HepG2 (cell line): ENCODE results near the gene WDR19. TPM values are rescaled to one million over a fixed set of nuclear protein-coding genes. Genes with fewer than 3 reads are reported as not detected.

Source experiments
- ATAC-seq: fragments of 200-7000 bp; cut with Tn5 transposase; 3 replicates; pipeline ENCODE4 v1.9.1; 2020; ENCODE audit warnings: mild to moderate bottlenecking, moderate library complexity
- BruUV-seq: library from RNA; stranded (reverse); fragments of 400-500 nt; replicated peaks from 2 replicates; lab custom pipeline; 2021; lab: Mats Ljungman, UMichigan
- CTCF ChIA-PET: fragments of 300-600 bp; formaldehyde crosslinking; extraction: SDS; loops from one replicate; lab custom pipeline; 2021; ENCODE audit warnings: low total read pairs, inconsistent platforms, low intra/inter-chr PET ratio; lab: Yijun Ruan, JAX
- POLR2A ChIA-PET: fragments of 350-600 bp; sonication (Branson Sonifier 250); formaldehyde crosslinking; loops from one replicate; lab custom pipeline; 2020; ENCODE audit warnings: antibody characterized with exemption, inconsistent platforms; lab: Yijun Ruan, JAX
- DNase-seq: peaks from one replicate; pipeline ENCODE4 v3.0.0-alpha.2; 2015; ENCODE audit warnings: low spot score
- FAIRE-seq: peaks from 3 replicates; lab custom pipeline; 2011; peaks lifted over from hg19 to GRCh38; lab: Jason Lieb, UNC
- H2AFZ ChIP-seq: one replicate; pipeline ENCODE4 v1.6.1; 2011; ENCODE audit warnings: low read length, inconsistent platforms
- H3K27ac ChIP-seq: fragments of 300-600 bp; 3 replicates; pipeline ENCODE4 v1.8.0; 2011; ENCODE audit warnings: mixed run types, mild to moderate bottlenecking, mixed read lengths, low read length, inconsistent platforms; ENCODE audit not compliant: insufficient read depth; ENCODE audit errors: extremely low read length
- H3K27me3 ChIP-seq, 2 experiments: fragments of 200-600 bp in 1 of 2; 2 replicates in 1 of 2; 3 replicates in 1 of 2; pipeline versions ENCODE4 v1.6.0 to v1.8.0; 2011; ENCODE audit warnings: low read length in 2 of 2, mild to moderate bottlenecking in 2 of 2, moderate library complexity in 2 of 2, inconsistent platforms in 1 of 2; ENCODE audit not compliant: insufficient read depth in 2 of 2, control insufficient read depth in 1 of 2
- H3K36me3 ChIP-seq, 2 experiments: fragments of 200-600 bp in 1 of 2; replicated peaks in 1 of 2; 2 replicates in 1 of 2; 3 replicates in 1 of 2; pipeline versions ENCODE4 v1.5.1 to v1.8.0; 2011; ENCODE audit warnings: low read length in 2 of 2, inconsistent platforms in 1 of 2; ENCODE audit not compliant: insufficient read depth in 2 of 2, control insufficient read depth in 1 of 2
- H3K4me1 ChIP-seq: 2 replicates; pipeline ENCODE4 v1.5.1; 2012; ENCODE audit warnings: low read length, inconsistent platforms; ENCODE audit not compliant: insufficient read depth
- H3K4me2 ChIP-seq: 2 replicates; pipeline ENCODE4 v1.6.0; 2011; ENCODE audit warnings: low read depth, low read length, inconsistent platforms
- H3K4me3 ChIP-seq, 3 experiments: fragments of 200-600 bp in 1 of 3; sonication (generic), shearing (Covaris generic) in 1 of 3; replicated peaks in 1 of 3; 2 replicates each; pipeline ENCODE4 v1.5.1; 2011 to 2016; ENCODE audit warnings: low read length in 3 of 3, inconsistent platforms in 2 of 3, low read depth in 2 of 3, mild to moderate bottlenecking in 2 of 3, control low read depth in 1 of 3, mixed read lengths in 1 of 3; ENCODE audit not compliant: insufficient read depth in 1 of 3
- H3K79me2 ChIP-seq: one replicate; pipeline ENCODE4 v1.6.1; 2011; ENCODE audit warnings: low read length, inconsistent platforms; ENCODE audit not compliant: insufficient read depth
- H3K9ac ChIP-seq: 2 replicates; pipeline ENCODE4 v1.6.0; 2011; ENCODE audit warnings: mild to moderate bottlenecking, low read depth, low read length, inconsistent platforms; ENCODE audit not compliant: insufficient read depth
- H3K9me3 ChIP-seq: 2 replicates; pipeline ENCODE4 v1.5.1; 2012; ENCODE audit warnings: mild to moderate bottlenecking, low read length
- H4K20me1 ChIP-seq: 2 replicates; pipeline ENCODE4 v1.6.0; 2011; ENCODE audit warnings: inconsistent platforms, mild to moderate bottlenecking, low read length, moderate library complexity; ENCODE audit not compliant: insufficient read depth
- MAFK ChIP-seq, 2 experiments: IDR thresholded peaks in 1 of 2; conservative IDR thresholded peaks in 1 of 2; 2 replicates each; pipeline ENCODE4 v1.6.1; 2011; ENCODE audit warnings: improper control_type of control experiment in 2 of 2, low read length in 2 of 2
- ZBTB7A ChIP-seq: sonication (generic); formaldehyde crosslinking; IDR thresholded peaks from 2 replicates; pipeline ENCODE4 v1.8.0; 2022; ENCODE audit warnings: mild to moderate bottlenecking, missing genetic modification reagents
- ZNF616 ChIP-seq: sonication (generic); formaldehyde crosslinking; IDR thresholded peaks from 2 replicates; pipeline ENCODE4 v1.5.0; 2020; ENCODE audit warnings: low read depth, mild to moderate bottlenecking, missing genetic modification reagents
- WGBS: methylation state at CpG from one replicate; pipeline ENCODE4 v1.1.6; 2017; ENCODE audit warnings: low lambda C conversion rate; 5-methylcytosine and 5-hydroxymethylcytosine counted together
- in situ Hi-C: cut with HindIII; loops from 2 replicates; pipeline ENCODE4 v1.10.0; 2017; ENCODE audit warnings: low pct_unique_long_range_greater_than_20kb; ENCODE audit not compliant: extremely low pct_ligation_motif_present
- intact Hi-C: fragments of 100-400 bp; cut with micrococcal nuclease; formaldehyde crosslinking; loops from one replicate; pipeline ENCODE4 v1.10.0; 2022; ENCODE audit not compliant: unreplicated experiment
- polyA plus RNA-seq, 8 experiments: library from polyadenylated mRNA; depleted of rRNA in 3 of 8; stranded (reverse) in 7 of 8; unstranded in 1 of 8; fragments of >200 nt; fragmentation: Illumina TruSeq in 4 of 8; extraction: Trizol in 4 of 8; gene quantifications; 2 replicates each; pipeline versions ENCODE4 v1.2.1 to v1.2.3, GENCODE V29; 2011 to 2016; ENCODE audit warnings: low read depth in 4 of 8, missing spikeins in 1 of 8, mixed read lengths in 1 of 8; ENCODE audit not compliant: insufficient read depth in 1 of 8
- total RNA-seq, 5 experiments: library from RNA; depleted of rRNA; stranded (reverse); fragments of >200 nt; fragmentation: Illumina TruSeq; extraction: Trizol; gene quantifications; 2 replicates each; pipeline ENCODE4 v1.2.3, GENCODE V29; 2016; ENCODE audit warnings: low read depth in 1 of 5
- TF ChIP-seq, protein P1 (sequence below): sonication (generic); formaldehyde crosslinking; IDR thresholded peaks from 2 replicates; pipeline ENCODE4; 2020; ENCODE audit warnings: missing genetic modification reagents, mild to moderate bottlenecking, borderline replicate concordance
- TF ChIP-seq, protein P2 (sequence below): sonication (generic); formaldehyde crosslinking; IDR thresholded peaks from 2 replicates; pipeline ENCODE4 v1.5.0; 2020; ENCODE audit warnings: mild to moderate bottlenecking, missing genetic modification reagents, moderate library complexity

WDR19 gene
- total and polyA plus RNA-seq, 2 of the 13 experiments (the other 11 are each of a cell fraction or from before 2014, with no cell fraction given): 22.9 to 34.1 TPM

DNA sequence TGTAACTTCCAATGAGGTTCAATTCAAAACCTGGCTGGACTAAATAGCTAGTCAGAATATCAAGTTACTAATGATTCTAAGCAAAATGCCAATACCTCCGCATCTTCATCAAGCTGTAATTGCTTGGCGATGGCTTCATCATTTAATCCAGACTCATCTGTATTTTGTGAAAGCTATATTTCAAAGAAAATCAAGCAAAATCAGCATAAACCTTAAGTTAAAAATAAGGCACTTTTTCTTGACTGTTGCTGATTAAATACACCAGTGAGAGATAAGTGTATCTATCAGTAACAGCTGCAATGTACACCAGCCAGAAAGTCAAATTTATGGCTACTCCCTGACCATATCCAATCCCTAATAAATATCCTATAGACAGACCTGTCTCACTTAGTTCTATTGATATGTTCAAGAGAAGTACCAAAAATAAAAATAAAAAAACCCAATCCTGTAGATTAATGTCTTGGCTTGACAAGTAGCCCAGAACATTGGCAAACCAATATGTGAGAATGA lies 144.2 kb downstream of the WDR19 start:
- ATAC-seq (no peak), FAIRE-seq (no peak), DNase-seq (no peak)
- no peak overlapping the region for H3K4me2 ChIP-seq
- no peaks in the 10 kb centered on the region for H3K27me3 ChIP-seq
- no peak overlapping the region for H2AFZ ChIP-seq
- H3K4me1 ChIP-seq: peaks cover 64% of the 10 kb centered on the region
- peaks cover 48% of the 10 kb centered on the region for H3K79me2 ChIP-seq
- TF ChIP-seq, protein P1, sequence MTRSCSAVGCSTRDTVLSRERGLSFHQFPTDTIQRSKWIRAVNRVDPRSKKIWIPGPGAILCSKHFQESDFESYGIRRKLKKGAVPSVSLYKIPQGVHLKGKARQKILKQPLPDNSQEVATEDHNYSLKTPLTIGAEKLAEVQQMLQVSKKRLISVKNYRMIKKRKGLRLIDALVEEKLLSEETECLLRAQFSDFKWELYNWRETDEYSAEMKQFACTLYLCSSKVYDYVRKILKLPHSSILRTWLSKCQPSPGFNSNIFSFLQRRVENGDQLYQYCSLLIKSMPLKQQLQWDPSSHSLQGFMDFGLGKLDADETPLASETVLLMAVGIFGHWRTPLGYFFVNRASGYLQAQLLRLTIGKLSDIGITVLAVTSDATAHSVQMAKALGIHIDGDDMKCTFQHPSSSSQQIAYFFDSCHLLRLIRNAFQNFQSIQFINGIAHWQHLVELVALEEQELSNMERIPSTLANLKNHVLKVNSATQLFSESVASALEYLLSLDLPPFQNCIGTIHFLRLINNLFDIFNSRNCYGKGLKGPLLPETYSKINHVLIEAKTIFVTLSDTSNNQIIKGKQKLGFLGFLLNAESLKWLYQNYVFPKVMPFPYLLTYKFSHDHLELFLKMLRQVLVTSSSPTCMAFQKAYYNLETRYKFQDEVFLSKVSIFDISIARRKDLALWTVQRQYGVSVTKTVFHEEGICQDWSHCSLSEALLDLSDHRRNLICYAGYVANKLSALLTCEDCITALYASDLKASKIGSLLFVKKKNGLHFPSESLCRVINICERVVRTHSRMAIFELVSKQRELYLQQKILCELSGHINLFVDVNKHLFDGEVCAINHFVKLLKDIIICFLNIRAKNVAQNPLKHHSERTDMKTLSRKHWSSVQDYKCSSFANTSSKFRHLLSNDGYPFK (CRISPR knock-in tag): no peak
- peak; percentile 44 to 47; a peak in 3 of 4 replicates for TF ChIP-seq MAFK (conservative IDR thresholded peaks at IDR 0.05 in 1 of 2, IDR thresholded peaks at IDR 0.05 in 1 of 2; ENCODE audit: low read length in 2 of 2)
- TF ChIP-seq, all 625 proteins: peak for 1
- Histone ChIP-seq H3K9me3 (no peaks in the 10 kb centered on the region), H3K36me3 (peaks cover 2 to 52% of the 10 kb centered on the region in 2 experiments), H3K4me3 (no peak overlapping the region), H3K27ac (no peak overlapping the region), H4K20me1 (no peaks in the 10 kb centered on the region), H3K9ac (no peak overlapping the region)
- 94% methylated on average over 2 of the region's 2 CpGs for WGBS
- intact Hi-C loops: loop anchor here (5.0 kb wide), 1 partner anchor 81 kb away; the partner anchor contains the start of gene KLB
- POLR2A ChIA-PET: no interaction called here
- no TSS peak for BruUV-seq
- in situ Hi-C loops: no loop called here
- CTCF ChIA-PET: no interaction called here

DNA sequence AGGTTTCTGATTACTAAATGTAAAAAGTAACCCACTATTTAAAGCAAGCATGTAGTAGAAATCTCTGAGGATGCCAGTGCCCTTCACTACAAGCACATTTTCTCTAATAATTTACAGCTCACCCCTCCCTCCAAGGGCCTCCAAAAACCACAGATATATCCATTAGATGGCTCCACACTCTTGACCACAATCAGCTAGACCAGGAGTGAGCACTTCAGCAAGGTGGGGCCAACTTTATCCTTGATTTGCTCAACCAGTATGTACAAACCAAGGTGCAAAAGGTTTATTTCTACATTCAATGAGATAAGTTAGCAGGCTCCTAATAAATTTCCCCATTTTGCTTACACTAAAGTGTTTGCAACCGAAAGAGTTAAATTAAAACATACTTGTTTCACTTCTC lies 148.0 kb downstream of the WDR19 start:
- H3K9me3 ChIP-seq: no peaks in the 10 kb centered on the region
- H3K27me3 ChIP-seq: no peaks in the 10 kb centered on the region
- CTCF ChIA-PET: no interaction called here
- peaks cover 60% of the 10 kb centered on the region for H3K4me1 ChIP-seq
- H3K9ac ChIP-seq: no peak overlapping the region
- TF ChIP-seq, protein P2, sequence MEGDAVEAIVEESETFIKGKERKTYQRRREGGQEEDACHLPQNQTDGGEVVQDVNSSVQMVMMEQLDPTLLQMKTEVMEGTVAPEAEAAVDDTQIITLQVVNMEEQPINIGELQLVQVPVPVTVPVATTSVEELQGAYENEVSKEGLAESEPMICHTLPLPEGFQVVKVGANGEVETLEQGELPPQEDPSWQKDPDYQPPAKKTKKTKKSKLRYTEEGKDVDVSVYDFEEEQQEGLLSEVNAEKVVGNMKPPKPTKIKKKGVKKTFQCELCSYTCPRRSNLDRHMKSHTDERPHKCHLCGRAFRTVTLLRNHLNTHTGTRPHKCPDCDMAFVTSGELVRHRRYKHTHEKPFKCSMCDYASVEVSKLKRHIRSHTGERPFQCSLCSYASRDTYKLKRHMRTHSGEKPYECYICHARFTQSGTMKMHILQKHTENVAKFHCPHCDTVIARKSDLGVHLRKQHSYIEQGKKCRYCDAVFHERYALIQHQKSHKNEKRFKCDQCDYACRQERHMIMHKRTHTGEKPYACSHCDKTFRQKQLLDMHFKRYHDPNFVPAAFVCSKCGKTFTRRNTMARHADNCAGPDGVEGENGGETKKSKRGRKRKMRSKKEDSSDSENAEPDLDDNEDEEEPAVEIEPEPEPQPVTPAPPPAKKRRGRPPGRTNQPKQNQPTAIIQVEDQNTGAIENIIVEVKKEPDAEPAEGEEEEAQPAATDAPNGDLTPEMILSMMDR (CRISPR knock-in tag): 0 out of 2 replicates have a peak, but pooled peaks have one; percentile 17
- no peak for TF ChIP-seq ZBTB7A (CRISPR knock-in tag)
- TF ChIP-seq ZNF616 (CRISPR knock-in tag): no peak
- ATAC-seq (peak; percentile 73), DNase-seq (peak; percentile 25), FAIRE-seq (peak; percentile 44)
- intact Hi-C loops (no loop called here), in situ Hi-C loops (no loop called here)
- H3K27ac ChIP-seq: no peak overlapping the region
- H3K79me2 ChIP-seq: peaks cover 81% of the 10 kb centered on the region
- peaks cover 0 to 31% of the 10 kb centered on the region in 2 experiments; a peak in 4 of 5 replicates for H3K36me3 ChIP-seq
- 100% methylated on average over 1 of the region's 1 CpG for WGBS
- H3K4me3 ChIP-seq: no peak overlapping the region
- H2AFZ ChIP-seq: no peak overlapping the region
- POLR2A ChIA-PET: interaction anchor here (1.0 kb wide), 1 partner anchor 36 kb away, joined by 4 read pairs; the partner anchor contains the start of gene RFC1
- H3K4me2 ChIP-seq: no peak overlapping the region
- no peaks in the 10 kb centered on the region for H4K20me1 ChIP-seq
- BruUV-seq: no TSS peak
